Trophoblast cell (in vitro differentiated cells and primary cell): ENCODE measurements around the gene OR4F15. TPM values are rescaled to one million over a fixed set of nuclear protein-coding genes. Genes with fewer than 3 reads are reported as not detected.
"Not testable (repeated sequence)": the region's sequence is repeated elsewhere in the genome, so short reads cannot be mapped to it uniquely, and the experiment has no call there.

Experiments
- DNase-seq, 2 donors: peaks; one replicate each; pipeline ENCODE4 v3.0.0-alpha.2; 2016
- H2AFZ ChIP-seq: 2 replicates; pipeline ENCODE4 v1.6.1; 2013; ENCODE audit warnings: low read length, moderate library complexity, mild to moderate bottlenecking; ENCODE audit not compliant: insufficient read depth, poor library complexity
- H2AK5ac ChIP-seq: 2 replicates; pipeline ENCODE4 v1.6.1; 2013; ENCODE audit warnings: mild to moderate bottlenecking, low read length
- H2BK120ac ChIP-seq: 2 replicates; pipeline ENCODE4 v1.6.1; 2013; ENCODE audit warnings: low read length, mild to moderate bottlenecking, moderate library complexity; ENCODE audit not compliant: insufficient read depth, poor library complexity
- H2BK12ac ChIP-seq: 2 replicates; pipeline ENCODE4 v1.6.1; 2013; ENCODE audit warnings: mild to moderate bottlenecking, low read length, moderate library complexity
- H2BK5ac ChIP-seq: 2 replicates; pipeline ENCODE4 v1.6.1; 2013; ENCODE audit warnings: low read length, low read depth, moderate library complexity, mild to moderate bottlenecking; ENCODE audit not compliant: poor library complexity
- H3K14ac ChIP-seq: 2 replicates; pipeline ENCODE4 v1.6.1; 2013; ENCODE audit warnings: mild to moderate bottlenecking, low read length
- H3K18ac ChIP-seq: 2 replicates; pipeline ENCODE4 v1.6.1; 2013; ENCODE audit warnings: mild to moderate bottlenecking, low read length
- H3K23ac ChIP-seq: 2 replicates; pipeline ENCODE4 v1.6.1; 2013; ENCODE audit warnings: low read length
- H3K27ac ChIP-seq: 2 replicates; pipeline ENCODE4 v1.5.1; 2013; ENCODE audit warnings: low read depth, mild to moderate bottlenecking, inconsistent platforms, low read length, moderate library complexity
- H3K27me3 ChIP-seq: 2 replicates; pipeline ENCODE4 v1.6.1; 2013; ENCODE audit warnings: inconsistent platforms, mild to moderate bottlenecking, low read length, moderate library complexity; ENCODE audit not compliant: insufficient read depth
- H3K36me3 ChIP-seq, 2 experiments: 1 replicate in 1 of 2; 2 replicates in 1 of 2; pipeline ENCODE4 v1.6.1; 2013; ENCODE audit warnings: low read length in 2 of 2, mild to moderate bottlenecking in 2 of 2, moderate library complexity in 1 of 2; ENCODE audit not compliant: insufficient read depth in 2 of 2, control insufficient read depth in 1 of 2
- H3K4ac ChIP-seq: 2 replicates; pipeline ENCODE4 v1.6.1; 2013; ENCODE audit warnings: low read depth, mild to moderate bottlenecking, low read length, moderate library complexity
- H3K4me1 ChIP-seq, 2 experiments: 1 replicate in 1 of 2; 2 replicates in 1 of 2; pipeline ENCODE4 v1.6.1; 2013; ENCODE audit warnings: low read length in 2 of 2, mild to moderate bottlenecking in 2 of 2, moderate library complexity in 1 of 2; ENCODE audit not compliant: insufficient read depth in 2 of 2, control insufficient read depth in 1 of 2
- H3K4me2 ChIP-seq: 2 replicates; pipeline ENCODE4 v1.6.1; 2013; ENCODE audit warnings: inconsistent platforms, mild to moderate bottlenecking, low read length, moderate library complexity
- H3K4me3 ChIP-seq: 2 replicates; pipeline ENCODE4 v1.5.1; 2013; ENCODE audit warnings: mild to moderate bottlenecking, low read depth, low read length, inconsistent platforms
- H3K79me1 ChIP-seq: one replicate; pipeline ENCODE4 v1.6.1; 2013; ENCODE audit warnings: low read length
- H3K79me2 ChIP-seq: 2 replicates; pipeline ENCODE4 v1.6.1; 2013; ENCODE audit warnings: low read length, mild to moderate bottlenecking; ENCODE audit not compliant: control insufficient read depth, insufficient read depth, poor library complexity
- H3K9ac ChIP-seq: 2 replicates; pipeline ENCODE4 v1.6.1; 2013; ENCODE audit warnings: mild to moderate bottlenecking, low read length
- H3K9me3 ChIP-seq: 2 replicates; pipeline ENCODE4 v1.6.1; 2013; ENCODE audit warnings: low read depth, mild to moderate bottlenecking, control low read depth, inconsistent platforms, low read length; ENCODE audit not compliant: insufficient read depth
- H4K12ac ChIP-seq: 2 replicates; pipeline ENCODE4 v1.6.1; 2013; ENCODE audit warnings: low read depth, mild to moderate bottlenecking, low read length, moderate library complexity
- H4K8ac ChIP-seq: 2 replicates; pipeline ENCODE4 v1.6.1; 2013; ENCODE audit warnings: low read depth, mild to moderate bottlenecking, low read length, moderate library complexity
- H4K91ac ChIP-seq: one replicate; pipeline ENCODE4 v1.6.1; 2013; ENCODE audit warnings: low read depth, mild to moderate bottlenecking, low read length, moderate library complexity
- WGBS: extraction: QIAGEN DNeasy Blood & Tissue Kit; methylation state at CpG from one replicate; pipeline ENCODE4 v1.1.7; 2013; ENCODE audit warnings: missing lambda C conversion rate; ENCODE audit not compliant: insufficient read length, insufficient coverage; ENCODE audit errors: extremely low coverage; 5-methylcytosine and 5-hydroxymethylcytosine counted together
- polyA plus RNA-seq: library from polyadenylated mRNA; stranded (reverse); fragments of 200-250 nt; gene quantifications from 2 replicates; pipeline ENCODE4 v1.2.3, GENCODE V29; 2013

OR4F15 gene
- polyA plus RNA-seq, result not detected in 2 replicates

DNA sequence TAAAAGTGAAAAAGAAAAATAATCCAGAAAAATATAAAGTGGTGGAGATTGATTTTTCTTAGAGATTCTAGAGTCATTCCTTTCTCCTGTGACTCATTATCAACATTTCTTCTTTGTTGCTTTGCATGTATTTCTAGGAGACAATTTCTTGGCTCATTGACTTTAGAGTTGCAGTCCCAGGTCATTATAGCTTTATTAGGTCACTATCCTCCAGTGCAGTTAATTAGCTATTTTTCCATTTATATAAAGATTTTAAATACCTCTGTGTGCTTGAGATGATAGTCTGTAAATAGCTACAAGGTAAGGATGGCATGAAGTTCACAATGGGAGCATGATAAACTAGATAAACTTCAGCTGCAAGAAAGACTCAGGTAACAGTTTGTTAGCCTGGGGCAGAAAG is at the start of gene OR4F15:
TSS of gene OR4F15 (plus strand) at position 301 of the 400 bp plus-strand sequence. CDS start 5,985 bp downstream, outside the sequence.
- Histone ChIP-seq H4K8ac (no peak within 1 kb of the TSS), H4K91ac (no peak within 1 kb of the TSS), H3K4me2 (no peak within 1 kb of the TSS), H3K4me3 (no peak within 1 kb of the TSS), H3K79me2 (no peaks in the 10 kb centered on the region), H3K27ac (no peak within 1 kb of the TSS), H2BK5ac (no peak within 1 kb of the TSS), H3K18ac (no peak within 1 kb of the TSS), H3K27me3 (no peaks in the 10 kb centered on the region), H4K12ac (no peak within 1 kb of the TSS), H3K36me3 (no peaks in the 10 kb centered on the region), H3K4me1 (no peaks in the 10 kb centered on the region), H2AFZ (no peak within 1 kb of the TSS), H2BK12ac (no peak within 1 kb of the TSS), H2AK5ac (no peak within 1 kb of the TSS), H3K9me3 (no peaks in the 10 kb centered on the region), H3K4ac (no peak within 1 kb of the TSS), H2BK120ac (no peak within 1 kb of the TSS), H3K23ac (no peak within 1 kb of the TSS), H3K14ac (no peak within 1 kb of the TSS), H3K9ac (no peak within 1 kb of the TSS), H3K79me1 (no peaks in the 10 kb centered on the region)
- DNase-seq, result no peak

GRCh38 chr15:101764669-101765339 is 47.2 kb upstream of the OR4F15 start:
- H3K9ac ChIP-seq, H3K4me2 ChIP-seq, H2AK5ac ChIP-seq, H2BK120ac ChIP-seq, H2BK5ac ChIP-seq, H3K27me3 ChIP-seq, H2BK12ac ChIP-seq, H3K79me1 ChIP-seq, H3K4me3 ChIP-seq, H4K12ac ChIP-seq, H4K91ac ChIP-seq, H3K18ac ChIP-seq, H2AFZ ChIP-seq, H3K36me3 ChIP-seq, H3K4me1 ChIP-seq, H3K23ac ChIP-seq, DNase-seq, H3K27ac ChIP-seq, H3K14ac ChIP-seq, H4K8ac ChIP-seq, H3K79me2 ChIP-seq, H3K4ac ChIP-seq: not testable (repeated sequence)
- H3K9me3 ChIP-seq, result peaks cover 12% of the 10 kb centered on the region
- no CpG with 5 or more reads among the region's 23 CpGs for WGBS

DNA sequence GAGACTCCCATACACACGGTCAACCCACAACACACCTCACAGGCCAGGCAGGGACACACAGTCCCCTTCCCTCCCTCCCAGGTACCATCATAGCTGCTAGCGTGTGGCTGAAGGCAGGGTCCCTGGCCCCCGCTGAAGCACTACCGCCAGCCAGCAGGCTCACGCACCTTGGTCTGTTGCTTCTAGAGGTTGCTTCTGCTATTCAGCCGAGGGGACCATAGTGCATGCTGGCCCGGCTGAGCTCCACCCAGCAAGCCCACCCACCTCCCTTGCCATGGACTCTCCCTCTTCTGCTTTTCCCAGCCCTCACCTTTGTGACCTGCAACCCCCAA is 46.7 kb upstream of the OR4F15 start:
- not testable (repeated sequence) for H3K36me3 ChIP-seq, H3K27ac ChIP-seq, H4K8ac ChIP-seq, H3K79me2 ChIP-seq, H2AFZ ChIP-seq, H3K4me1 ChIP-seq, H3K4ac ChIP-seq, H3K4me2 ChIP-seq, H4K91ac ChIP-seq, H3K9ac ChIP-seq, H3K79me1 ChIP-seq, H2BK12ac ChIP-seq, H4K12ac ChIP-seq, H2AK5ac ChIP-seq, H3K18ac ChIP-seq, H3K14ac ChIP-seq, DNase-seq, H3K4me3 ChIP-seq, H3K23ac ChIP-seq, H3K27me3 ChIP-seq, H2BK5ac ChIP-seq, H2BK120ac ChIP-seq
- WGBS, result no CpG with 5 or more reads among the region's 7 CpGs
- peaks cover 12% of the 10 kb centered on the region for H3K9me3 ChIP-seq

- H4K12ac ChIP-seq, result no peak overlapping the region
- H3K23ac ChIP-seq, result no peak overlapping the region
- no peaks in the 10 kb centered on the region for H3K36me3 ChIP-seq
- H3K27me3 ChIP-seq, result no peaks in the 10 kb centered on the region
- no peak overlapping the region for H4K91ac ChIP-seq
- no CpG with 5 or more reads among the region's 15 CpGs for WGBS
- no peak overlapping the region for H2BK12ac ChIP-seq
- no peaks in the 10 kb centered on the region for H3K4me1 ChIP-seq
- H3K4me2 ChIP-seq, result no peak overlapping the region
- H2BK5ac ChIP-seq, result no peak overlapping the region
- H3K79me2 ChIP-seq, result no peaks in the 10 kb centered on the region
- H2BK120ac ChIP-seq, result no peak overlapping the region
- no peak overlapping the region for H4K8ac ChIP-seq
- peaks cover 12% of the 10 kb centered on the region for H3K9me3 ChIP-seq
- no peak overlapping the region for H3K18ac ChIP-seq
- H3K4me3 ChIP-seq, result no peak overlapping the region
- no peak overlapping the region for H2AK5ac ChIP-seq
- H3K27ac ChIP-seq, result no peak overlapping the region
- no peak overlapping the region for H3K9ac ChIP-seq
- H3K14ac ChIP-seq, result no peak overlapping the region
- no peak overlapping the region for H2AFZ ChIP-seq
- H3K79me1 ChIP-seq, result no peaks in the 10 kb centered on the region
- DNase-seq, result no peak
- no peak overlapping the region for H3K4ac ChIP-seq
Observed at GRCh38 chr15:101765772-101766456, 46.1 kb upstream of the OR4F15 start.
